ENCODE data around the gene MEF2A. TPM values are rescaled to one million over a fixed set of nuclear protein-coding genes. Genes with fewer than 3 reads are reported as not detected.

MEF2A gene
- total and polyA plus RNA-seq, 2 donors (not counting 1 experiment from before 2014, with no cell fraction given): 44.0 to 102 TPM

GRCh38 chr15:99568625-99569352 is 3.0 kb downstream of the MEF2A start:
- intact Hi-C loops (cut with micrococcal nuclease): loop anchor here (5.0 kb wide), 2 partner anchors 116 to 316 kb away; partner anchors contain the start of gene LRRC28
- Mint-ChIP-seq H3K4me1 (peaks cover 60% of the 10 kb centered on the region), H3K27ac (no peak overlapping the region), H3K27me3 (no peaks in the 10 kb centered on the region), H3K4me3 (peak overlapping the region; percentile 38), H3K9me3 (ENCODE audit: insufficient read depth) (no peaks in the 10 kb centered on the region)
- peaks cover 53% of the 10 kb centered on the region for H4K20me1 ChIP-seq (ENCODE audit: control insufficient read depth, insufficient read depth, low read length, poor library complexity, severe bottlenecking)
- H3K79me2 ChIP-seq (ENCODE audit: control insufficient read depth, insufficient read depth, low read length): peaks cover 75% of the 10 kb centered on the region
- POLR2A ChIA-PET: interaction anchor here (1.3 kb wide), 1 partner anchor 62 kb away, joined by 4 read pairs; no protein-coding TSS in a partner anchor
- peaks cover 0 to 5% (median 0%) of the 10 kb centered on the region in 3 donors for H3K9me3 ChIP-seq (ENCODE audit: control extremely low read depth in 1 of 3, control insufficient read depth in 2 of 3, insufficient read depth in 1 of 3, low read length in 2 of 3)
- H3K4me2 ChIP-seq (replicated peaks; ENCODE audit: low read depth, low read length, poor library complexity, severe bottlenecking): peak overlapping the region; percentile 92
- CTCF ChIA-PET: interaction anchor here (1.2 to 7.6 kb wide), 7 partner anchors 12 to 282 kb away, joined by 3 to 49 read pairs (median 5); no protein-coding TSS in a partner anchor
- TF ChIP-seq, protein P1, sequence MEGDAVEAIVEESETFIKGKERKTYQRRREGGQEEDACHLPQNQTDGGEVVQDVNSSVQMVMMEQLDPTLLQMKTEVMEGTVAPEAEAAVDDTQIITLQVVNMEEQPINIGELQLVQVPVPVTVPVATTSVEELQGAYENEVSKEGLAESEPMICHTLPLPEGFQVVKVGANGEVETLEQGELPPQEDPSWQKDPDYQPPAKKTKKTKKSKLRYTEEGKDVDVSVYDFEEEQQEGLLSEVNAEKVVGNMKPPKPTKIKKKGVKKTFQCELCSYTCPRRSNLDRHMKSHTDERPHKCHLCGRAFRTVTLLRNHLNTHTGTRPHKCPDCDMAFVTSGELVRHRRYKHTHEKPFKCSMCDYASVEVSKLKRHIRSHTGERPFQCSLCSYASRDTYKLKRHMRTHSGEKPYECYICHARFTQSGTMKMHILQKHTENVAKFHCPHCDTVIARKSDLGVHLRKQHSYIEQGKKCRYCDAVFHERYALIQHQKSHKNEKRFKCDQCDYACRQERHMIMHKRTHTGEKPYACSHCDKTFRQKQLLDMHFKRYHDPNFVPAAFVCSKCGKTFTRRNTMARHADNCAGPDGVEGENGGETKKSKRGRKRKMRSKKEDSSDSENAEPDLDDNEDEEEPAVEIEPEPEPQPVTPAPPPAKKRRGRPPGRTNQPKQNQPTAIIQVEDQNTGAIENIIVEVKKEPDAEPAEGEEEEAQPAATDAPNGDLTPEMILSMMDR (IDR thresholded peaks at IDR 0.05): no peak
- no peak for TF ChIP-seq EZH2 (IDR thresholded peaks at IDR 0.05; ENCODE audit: borderline replicate concordance, insufficient read depth, low read depth, low read length, poor library complexity, severe bottlenecking)
- peak overlapping the region in 1 of 2 donors; percentile 99 for H3K27ac ChIP-seq (ENCODE audit: low read length in 2 of 2)
- peak overlapping the region; percentile 90 for H3K9ac ChIP-seq (ENCODE audit: low read length)
- DNase-seq: no peak
- H2AFZ ChIP-seq (ENCODE audit: insufficient read depth, low read depth, low read length, poor library complexity, severe bottlenecking): no peak overlapping the region
- H3K4me1 ChIP-seq (ENCODE audit: control insufficient read depth in 2 of 2, insufficient read depth in 2 of 2, low read length in 2 of 2): peaks cover 26 to 50% of the 10 kb centered on the region in 2 donors
- H3K36me3 ChIP-seq (replicated peaks in 1 of 2; ENCODE audit: control extremely low read depth in 1 of 2, control insufficient read depth in 1 of 2, extremely low read depth in 1 of 2, insufficient read depth in 2 of 2, low read length in 1 of 2): peaks cover 2 to 3% of the 10 kb centered on the region in 2 experiments
- ATAC-seq (ENCODE audit: low read depth): no peak
- no peaks in the 10 kb centered on the region for H3K27me3 ChIP-seq (replicated peaks in 1 of 4; ENCODE audit: control extremely low read depth in 1 of 4, control insufficient read depth in 3 of 4, insufficient read depth in 4 of 4, low read length in 3 of 4)
- WGBS (ENCODE audit: insufficient coverage): no CpG with 5 or more reads among the region's 9 CpGs
- H3K4me3 ChIP-seq (ENCODE audit: control extremely low read depth in 1 of 5, extremely low read depth in 1 of 5, insufficient read depth in 1 of 5, low read depth in 2 of 5, low read length in 4 of 5): no peak overlapping the region

DNA sequence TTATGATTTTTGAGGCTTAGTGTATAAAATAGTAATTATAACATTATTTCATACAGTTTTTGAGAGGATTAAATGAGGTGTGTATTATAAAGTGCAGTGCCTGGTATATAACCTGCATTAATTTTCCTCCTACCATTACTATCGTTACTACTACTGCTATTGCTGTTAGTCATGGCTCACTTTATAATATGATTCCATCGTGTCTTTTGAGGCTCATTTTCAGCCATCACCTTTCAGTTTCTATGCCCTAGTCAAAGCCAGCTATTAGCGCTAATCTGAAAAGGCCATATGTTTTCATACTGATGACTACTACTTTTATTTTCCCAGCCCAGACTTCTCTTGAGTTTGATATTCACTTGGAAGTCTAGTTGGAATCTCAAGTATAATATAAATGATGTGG is 5.5 kb downstream of the MEF2A start:
- ATAC-seq (ENCODE audit: low read depth) (no peak), DNase-seq (no peak)
- Mint-ChIP-seq H3K27ac (no peak overlapping the region), H3K4me1 (peaks cover 64% of the 10 kb centered on the region), H3K4me3 (no peak overlapping the region), H3K9me3 (ENCODE audit: insufficient read depth) (no peaks in the 10 kb centered on the region), H3K27me3 (no peaks in the 10 kb centered on the region)
- POLR2A ChIA-PET: no interaction called here
- no CpG with 5 or more reads among the region's 3 CpGs for WGBS (ENCODE audit: insufficient coverage)
- Histone ChIP-seq H4K20me1 (ENCODE audit: control insufficient read depth, insufficient read depth, low read length, poor library complexity, severe bottlenecking) (peaks cover 75% of the 10 kb centered on the region), H3K27ac (ENCODE audit: low read length in 2 of 2) (peak overlapping the region in 1 of 2 donors; percentile 52), H3K27me3 (replicated peaks in 1 of 4; ENCODE audit: control extremely low read depth in 1 of 4, control insufficient read depth in 3 of 4, insufficient read depth in 4 of 4, low read length in 3 of 4) (no peaks in the 10 kb centered on the region), H3K9me3 (ENCODE audit: control extremely low read depth in 1 of 3, control insufficient read depth in 2 of 3, insufficient read depth in 1 of 3, low read length in 2 of 3) (peaks cover 0 to 5% (median 0%) of the 10 kb centered on the region in 3 donors), H3K79me2 (ENCODE audit: control insufficient read depth, insufficient read depth, low read length) (peaks cover 99% of the 10 kb centered on the region), H3K4me3 (ENCODE audit: control extremely low read depth in 1 of 5, extremely low read depth in 1 of 5, insufficient read depth in 1 of 5, low read depth in 2 of 5, low read length in 4 of 5) (no peak overlapping the region), H2AFZ (ENCODE audit: insufficient read depth, low read depth, low read length, poor library complexity, severe bottlenecking) (no peak overlapping the region), H3K4me1 (ENCODE audit: control insufficient read depth in 2 of 2, insufficient read depth in 2 of 2, low read length in 2 of 2) (peaks cover 20 to 48% of the 10 kb centered on the region in 2 donors), H3K4me2 (replicated peaks; ENCODE audit: low read depth, low read length, poor library complexity, severe bottlenecking) (peak overlapping the region; percentile 1), H3K9ac (ENCODE audit: low read length) (no peak overlapping the region), H3K36me3 (replicated peaks in 1 of 2; ENCODE audit: control extremely low read depth in 1 of 2, control insufficient read depth in 1 of 2, extremely low read depth in 1 of 2, insufficient read depth in 2 of 2, low read length in 1 of 2) (peaks cover 2 to 3% of the 10 kb centered on the region in 2 experiments)
- TF ChIP-seq, protein P1 (IDR thresholded peaks at IDR 0.05): no peak
- no peak for TF ChIP-seq EZH2 (IDR thresholded peaks at IDR 0.05; ENCODE audit: borderline replicate concordance, insufficient read depth, low read depth, low read length, poor library complexity, severe bottlenecking)
- intact Hi-C loops (cut with micrococcal nuclease): no loop called here
- CTCF ChIA-PET: no interaction called here
